ENCODE results near the gene HCRTR1.

Gene HCRTR1

GRCh38 chr1:31607360-31607759 is 10.1 kb upstream of the HCRTR1 start:
- no CpG with 5 or more reads among the region's 5 CpGs for WGBS (ENCODE audit: insufficient coverage, insufficient read length)
- no peaks in the 10 kb centered on the region for H3K36me3 ChIP-seq (ENCODE audit: control insufficient read depth, insufficient read depth, low read length)
- H3K9me3 ChIP-seq (ENCODE audit: control insufficient read depth, insufficient read depth, low read length): no peaks in the 10 kb centered on the region
- H3K4me3 ChIP-seq (ENCODE audit: low read length): no peak overlapping the region
- no peaks in the 10 kb centered on the region for H3K4me1 ChIP-seq (ENCODE audit: control insufficient read depth, insufficient read depth, low read length)
- DNase-seq (ENCODE audit: low read depth, low spot score): no peak
- H3K27ac ChIP-seq (ENCODE audit: low read length): no peak overlapping the region
- no peaks in the 10 kb centered on the region for H3K27me3 ChIP-seq (ENCODE audit: control insufficient read depth, insufficient read depth, low read length)

DNA sequence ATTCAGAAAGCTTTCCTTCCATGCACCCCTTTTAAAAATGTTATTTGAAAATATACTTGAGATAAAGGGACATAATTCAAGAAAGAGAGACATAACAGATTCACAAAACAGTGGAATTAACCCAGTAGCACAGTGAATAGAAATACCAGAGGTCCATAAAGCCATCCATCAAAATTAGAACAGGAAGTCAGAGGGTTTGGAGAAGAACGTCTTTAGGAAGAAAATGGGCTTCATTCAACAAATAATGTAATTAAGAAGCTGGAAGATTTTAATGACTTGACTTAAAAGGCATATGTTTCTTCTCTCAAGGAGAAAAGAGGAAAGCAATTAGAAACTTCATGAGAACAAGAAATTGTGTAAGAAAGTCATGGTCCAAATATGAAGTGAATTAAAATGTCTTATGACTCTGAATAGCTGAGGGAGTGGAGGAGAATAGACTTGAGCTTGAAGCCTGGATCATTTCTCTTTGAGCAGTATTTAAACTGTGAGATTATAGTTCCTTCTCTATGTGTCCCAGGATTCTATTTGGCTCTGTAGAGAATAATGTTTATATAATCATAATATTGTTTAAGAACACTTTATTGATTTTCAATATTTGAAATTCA is 7.9 kb upstream of the HCRTR1 start:
- H3K36me3 ChIP-seq (ENCODE audit: control insufficient read depth, insufficient read depth, low read length): no peaks in the 10 kb centered on the region

GRCh38 chr1:31614414-31615005 is 3.0 kb upstream of the HCRTR1 start:
- no peak for DNase-seq (ENCODE audit: low read depth, low spot score)
- H3K27ac ChIP-seq (ENCODE audit: low read length): no peak overlapping the region
- H3K27me3 ChIP-seq (ENCODE audit: control insufficient read depth, insufficient read depth, low read length): peaks cover 5% of the 10 kb centered on the region; the same call in 1 of the 2 replicates
- peaks cover 5% of the 10 kb centered on the region; the same call in 1 of the 2 replicates for H3K4me1 ChIP-seq (ENCODE audit: control insufficient read depth, insufficient read depth, low read length)
- no CpG with 5 or more reads among the region's 8 CpGs for WGBS (ENCODE audit: insufficient coverage, insufficient read length)
- no peaks in the 10 kb centered on the region for H3K36me3 ChIP-seq (ENCODE audit: control insufficient read depth, insufficient read depth, low read length)
- no peak overlapping the region for H3K4me3 ChIP-seq (ENCODE audit: low read length)
- H3K9me3 ChIP-seq (ENCODE audit: control insufficient read depth, insufficient read depth, low read length): no peaks in the 10 kb centered on the region

More for the DNA sequence above, 7.9 kb upstream of the HCRTR1 start:
- no peak overlapping the region for H3K4me3 ChIP-seq (ENCODE audit: low read length)
- 0 out of 2 replicates have a peak, but pooled peaks cover 1% of the 10 kb centered on the region for H3K4me1 ChIP-seq (ENCODE audit: control insufficient read depth, insufficient read depth, low read length)
- no peak overlapping the region for H3K27ac ChIP-seq (ENCODE audit: low read length)
- H3K9me3 ChIP-seq (ENCODE audit: control insufficient read depth, insufficient read depth, low read length): no peaks in the 10 kb centered on the region
- WGBS (ENCODE audit: insufficient coverage, insufficient read length): no CpG with 5 or more reads among the region's 1 CpG
- no peaks in the 10 kb centered on the region for H3K27me3 ChIP-seq (ENCODE audit: control insufficient read depth, insufficient read depth, low read length)
- no peak for DNase-seq (ENCODE audit: low read depth, low spot score)

GRCh38 chr1:31615414-31615813 is 2.1 kb upstream of the HCRTR1 start:
- Histone ChIP-seq H3K36me3 (ENCODE audit: control insufficient read depth, insufficient read depth, low read length) (no peaks in the 10 kb centered on the region), H3K9me3 (ENCODE audit: control insufficient read depth, insufficient read depth, low read length) (no peaks in the 10 kb centered on the region), H3K27me3 (ENCODE audit: control insufficient read depth, insufficient read depth, low read length) (peaks cover 5% of the 10 kb centered on the region; the same call in 1 of the 2 replicates), H3K27ac (ENCODE audit: low read length) (no peak overlapping the region), H3K4me1 (ENCODE audit: control insufficient read depth, insufficient read depth, low read length) (peaks cover 5% of the 10 kb centered on the region; the same call in 1 of the 2 replicates), H3K4me3 (ENCODE audit: low read length) (no peak overlapping the region)
- no peak for DNase-seq (ENCODE audit: low read depth, low spot score)
- no CpG with 5 or more reads among the region's 6 CpGs for WGBS (ENCODE audit: insufficient coverage, insufficient read length)

GRCh38 chr1:31615939-31616338 is 1.6 kb upstream of the HCRTR1 start:
- H3K4me1 ChIP-seq (ENCODE audit: control insufficient read depth, insufficient read depth, low read length): peaks cover 5% of the 10 kb centered on the region; the same call in 1 of the 2 replicates
- no peaks in the 10 kb centered on the region for H3K9me3 ChIP-seq (ENCODE audit: control insufficient read depth, insufficient read depth, low read length)
- no peak overlapping the region for H3K27ac ChIP-seq (ENCODE audit: low read length)
- H3K4me3 ChIP-seq (ENCODE audit: low read length): no peak overlapping the region
- peaks cover 5% of the 10 kb centered on the region; the same call in 1 of the 2 replicates for H3K27me3 ChIP-seq (ENCODE audit: control insufficient read depth, insufficient read depth, low read length)
- no peaks in the 10 kb centered on the region for H3K36me3 ChIP-seq (ENCODE audit: control insufficient read depth, insufficient read depth, low read length)
- no peak for DNase-seq (ENCODE audit: low read depth, low spot score)
- no CpG with 5 or more reads among the region's 2 CpGs for WGBS (ENCODE audit: insufficient coverage, insufficient read length)

- H3K4me1 ChIP-seq (ENCODE audit: control insufficient read depth, insufficient read depth, low read length): peaks cover 5% of the 10 kb centered on the region; the same call in 1 of the 2 replicates
- no CpG with 5 or more reads among the region's 56 CpGs for WGBS (ENCODE audit: insufficient coverage, insufficient read length)
- no peak for DNase-seq (ENCODE audit: low read depth, low spot score)
Observed at GRCh38 chr1:31617916-31618746, 642 bp downstream of the HCRTR1 start.

DNA sequence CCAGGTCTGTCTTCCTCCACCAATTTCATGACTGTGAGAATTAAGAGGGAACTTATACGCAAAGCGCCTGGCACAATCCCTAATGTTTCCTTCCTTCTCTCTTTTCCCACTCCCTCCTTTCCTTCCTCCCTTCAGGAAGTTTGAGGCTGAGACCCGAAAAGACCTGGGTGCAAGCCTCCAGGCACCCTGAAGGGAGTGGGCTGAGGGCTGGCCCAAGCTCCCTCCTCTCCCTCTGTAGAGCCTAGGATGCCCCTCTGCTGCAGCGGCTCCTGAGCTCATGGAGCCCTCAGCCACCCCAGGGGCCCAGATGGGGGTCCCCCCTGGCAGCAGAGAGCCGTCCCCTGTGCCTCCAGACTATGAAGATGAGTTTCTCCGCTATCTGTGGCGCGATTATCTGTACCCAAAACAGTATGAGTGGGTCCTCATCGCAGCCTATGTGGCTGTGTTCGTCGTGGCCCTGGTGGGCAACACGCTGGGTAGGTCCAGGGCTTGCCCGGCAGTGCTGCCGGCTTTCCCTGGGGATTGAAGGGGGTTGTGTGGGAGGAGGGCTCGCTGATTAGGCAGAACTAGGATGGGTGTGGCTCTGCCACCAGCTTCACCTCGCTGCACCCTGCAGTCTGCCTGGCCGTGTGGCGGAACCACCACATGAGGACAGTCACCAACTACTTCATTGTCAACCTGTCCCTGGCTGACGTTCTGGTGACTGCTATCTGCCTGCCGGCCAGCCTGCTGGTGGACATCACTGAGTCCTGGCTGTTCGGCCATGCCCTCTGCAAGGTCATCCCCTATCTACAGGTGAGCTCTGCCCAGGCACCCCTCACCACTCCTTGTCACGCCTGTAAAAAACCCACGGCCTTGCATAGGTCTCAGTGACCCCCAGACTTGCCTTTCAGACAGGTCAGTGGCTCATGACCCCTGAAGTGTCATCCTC is 1.7 kb downstream of the HCRTR1 start:
- no peaks in the 10 kb centered on the region for H3K9me3 ChIP-seq (ENCODE audit: control insufficient read depth, insufficient read depth, low read length)
- H3K27ac ChIP-seq (ENCODE audit: low read length): no peak overlapping the region
- no peak overlapping the region for H3K4me3 ChIP-seq (ENCODE audit: low read length)
- no CpG with 5 or more reads among the region's 23 CpGs for WGBS (ENCODE audit: insufficient coverage, insufficient read length)
- H3K4me1 ChIP-seq (ENCODE audit: control insufficient read depth, insufficient read depth, low read length): peaks cover 5% of the 10 kb centered on the region; the same call in 1 of the 2 replicates
- peaks cover 5% of the 10 kb centered on the region; the same call in 1 of the 2 replicates for H3K27me3 ChIP-seq (ENCODE audit: control insufficient read depth, insufficient read depth, low read length)
- no peaks in the 10 kb centered on the region for H3K36me3 ChIP-seq (ENCODE audit: control insufficient read depth, insufficient read depth, low read length)
- no peak for DNase-seq (ENCODE audit: low read depth, low spot score)

More at GRCh38 chr1:31617916-31618746, 642 bp downstream of the HCRTR1 start:
- no peak overlapping the region for H3K27ac ChIP-seq (ENCODE audit: low read length)
- H3K4me3 ChIP-seq (ENCODE audit: low read length): peak overlapping the region; percentile 74; the same call in 1 of the 2 replicates
- H3K9me3 ChIP-seq (ENCODE audit: control insufficient read depth, insufficient read depth, low read length): no peaks in the 10 kb centered on the region
- no peaks in the 10 kb centered on the region for H3K36me3 ChIP-seq (ENCODE audit: control insufficient read depth, insufficient read depth, low read length)
- H3K27me3 ChIP-seq (ENCODE audit: control insufficient read depth, insufficient read depth, low read length): peaks cover 5% of the 10 kb centered on the region; the same call in 1 of the 2 replicates

- Histone ChIP-seq H3K27me3 (ENCODE audit: control insufficient read depth, insufficient read depth, low read length) (peaks cover 5% of the 10 kb centered on the region; the same call in 1 of the 2 replicates), H3K9me3 (ENCODE audit: control insufficient read depth, insufficient read depth, low read length) (no peaks in the 10 kb centered on the region), H3K4me1 (ENCODE audit: control insufficient read depth, insufficient read depth, low read length) (peaks cover 4% of the 10 kb centered on the region; the same call in 1 of the 2 replicates), H3K27ac (ENCODE audit: low read length) (no peak overlapping the region), H3K4me3 (ENCODE audit: low read length) (no peak overlapping the region), H3K36me3 (ENCODE audit: control insufficient read depth, insufficient read depth, low read length) (no peaks in the 10 kb centered on the region)
- no peak for DNase-seq (ENCODE audit: low read depth, low spot score)
- WGBS (ENCODE audit: insufficient coverage, insufficient read length): no CpG with 5 or more reads among the region's 20 CpGs
Observed at GRCh38 chr1:31620631-31621497, 3.4 kb downstream of the HCRTR1 start.

GRCh38 chr1:31621498-31621820 is 4.0 kb downstream of the HCRTR1 start:
- no CpG with 5 or more reads among the region's 5 CpGs for WGBS (ENCODE audit: insufficient coverage, insufficient read length)
- H3K4me1 ChIP-seq (ENCODE audit: control insufficient read depth, insufficient read depth, low read length): peaks cover 4% of the 10 kb centered on the region; the same call in 1 of the 2 replicates
- no peak for DNase-seq (ENCODE audit: low read depth, low spot score)
- H3K4me3 ChIP-seq (ENCODE audit: low read length): no peak overlapping the region
- H3K36me3 ChIP-seq (ENCODE audit: control insufficient read depth, insufficient read depth, low read length): no peaks in the 10 kb centered on the region
- H3K27ac ChIP-seq (ENCODE audit: low read length): no peak overlapping the region
- peaks cover 5% of the 10 kb centered on the region; the same call in 1 of the 2 replicates for H3K27me3 ChIP-seq (ENCODE audit: control insufficient read depth, insufficient read depth, low read length)
- H3K9me3 ChIP-seq (ENCODE audit: control insufficient read depth, insufficient read depth, low read length): no peaks in the 10 kb centered on the region

All from iPS DF 6.9 (cell line).